ENCODE measurements around the gene TRAK1. TPM values are rescaled to one million over a fixed set of nuclear protein-coding genes. Genes with fewer than 3 reads are reported as not detected.
A peak's percentile ranks its signal among the peaks of the same experiment; 100 is the strongest.

Gene TRAK1
- total RNA-seq, 1 experiment from 2014 or later, result 7.4 TPM

GRCh38 chr3:42176242-42177034, 85.3 kb downstream of the TRAK1 start:
- DNase-seq (ENCODE audit: low read depth), result no peak

- no peak for DNase-seq (ENCODE audit: low read depth)
These were observed 86.1 kb downstream of the TRAK1 start for GRCh38 chr3:42177068-42177800.

GRCh38 chr3:42177801-42178150, 86.6 kb downstream of the TRAK1 start:
- no peak for DNase-seq (ENCODE audit: low read depth)

- DNase-seq (ENCODE audit: low read depth), result peak; percentile 81
These were observed 88.1 kb downstream of the TRAK1 start for GRCh38 chr3:42179110-42179725.

GRCh38 chr3:42180901-42181300, 89.7 kb downstream of the TRAK1 start:
- DNase-seq (ENCODE audit: low read depth), result no peak

GRCh38 chr3:42182555-42182954, 91.4 kb downstream of the TRAK1 start:
- DNase-seq (ENCODE audit: low read depth), result no peak

- no peak for DNase-seq (ENCODE audit: low read depth)
These were observed 93.0 kb downstream of the TRAK1 start for GRCh38 chr3:42183991-42184632.

GRCh38 chr3:42184651-42185443, 93.7 kb downstream of the TRAK1 start:
- DNase-seq (ENCODE audit: low read depth), result no peak

- no peak for DNase-seq (ENCODE audit: low read depth)
These were observed 96.8 kb downstream of the TRAK1 start for GRCh38 chr3:42187936-42188335.

- DNase-seq (ENCODE audit: low read depth), result no peak
These were observed 97.2 kb downstream of the TRAK1 start for GRCh38 chr3:42188376-42188775.

- DNase-seq (ENCODE audit: low read depth), result no peak
These were observed 97.9 kb downstream of the TRAK1 start for GRCh38 chr3:42189001-42189460.

GRCh38 chr3:42189736-42190135, 98.6 kb downstream of the TRAK1 start:
- DNase-seq (ENCODE audit: low read depth), result peak; percentile 22

GRCh38 chr3:42190701-42191442, 99.7 kb downstream of the TRAK1 start:
- peak; percentile 55 for DNase-seq (ENCODE audit: low read depth)

GRCh38 chr3:42191443-42191747, 100.2 kb downstream of the TRAK1 start:
- DNase-seq (ENCODE audit: low read depth), result no peak

- no peak for DNase-seq (ENCODE audit: low read depth)
These were observed 101.4 kb downstream of the TRAK1 start for GRCh38 chr3:42192334-42193200.

- no peak for DNase-seq (ENCODE audit: low read depth)
These were observed 103.9 kb downstream of the TRAK1 start for GRCh38 chr3:42194943-42195510.

- no peak for DNase-seq (ENCODE audit: low read depth)
These were observed 104.7 kb downstream of the TRAK1 start for GRCh38 chr3:42195879-42196330.

- no peak for DNase-seq (ENCODE audit: low read depth)
These were observed 107.6 kb downstream of the TRAK1 start for GRCh38 chr3:42198709-42199108.

GRCh38 chr3:42202217-42202865, 111.2 kb downstream of the TRAK1 start:
- DNase-seq (ENCODE audit: low read depth), result no peak
